ENCODE data around the gene HRH1. TPM values are rescaled to one million over a fixed set of nuclear protein-coding genes. Genes with fewer than 3 reads are reported as not detected.

Gene HRH1
- polyA plus RNA-seq, 3 donors: 0.08 to 0.24 TPM; not detected in 1

GRCh38 chr3:11211531-11212298 is 57.4 kb downstream of the HRH1 start:
- 92% methylated on average over 6 of the region's 9 CpGs for WGBS (ENCODE audit: insufficient coverage)
- DNase-seq: no peak
- Mint-ChIP-seq H3K36me3 (peaks cover 46 to 62% of the 10 kb centered on the region in 2 donors), H3K4me1 (peaks cover 6% of the 10 kb centered on the region), H3K27ac (no peak overlapping the region), H3K27me3 (ENCODE audit: low read depth in 3 of 3) (peaks cover 0 to 3% (median 0%) of the 10 kb centered on the region in 3 donors), H3K4me3 (no peak overlapping the region), H3K9me3 (no peaks in the 10 kb centered on the region)
- TF ChIP-seq CTCF (IDR thresholded peaks at IDR 0.05): no peak
- Histone ChIP-seq H3K79me2 (ENCODE audit: insufficient read depth, low read length) (no peaks in the 10 kb centered on the region), H3K36me3 (replicated peaks in 1 of 2; ENCODE audit: control insufficient read depth in 1 of 2, insufficient read depth in 2 of 2, low read length in 2 of 2) (peaks cover 4 to 53% of the 10 kb centered on the region in 2 donors), H3K9ac (ENCODE audit: insufficient read depth, low read length, poor library complexity, severe bottlenecking) (no peak overlapping the region), H3K9me3 (replicated peaks in 1 of 2; ENCODE audit: control insufficient read depth in 1 of 2, insufficient read depth in 1 of 2, low read length in 2 of 2) (no peaks in the 10 kb centered on the region), H3K4me2 (replicated peaks; ENCODE audit: extremely low read depth, low read length, poor library complexity, severe bottlenecking) (no peak overlapping the region), H4K20me1 (ENCODE audit: insufficient read depth, low read length) (no peaks in the 10 kb centered on the region), H3K4me3 (replicated peaks in 1 of 3; ENCODE audit: low read depth in 2 of 3, low read length in 3 of 3) (no peak overlapping the region), H3K27me3 (ENCODE audit: control insufficient read depth in 2 of 2, insufficient read depth in 2 of 2, low read length in 2 of 2) (no peaks in the 10 kb centered on the region), H3K27ac (ENCODE audit: low read depth in 1 of 2, low read length in 2 of 2) (no peak overlapping the region), H2AFZ (ENCODE audit: insufficient read depth, low read depth, low read length, poor library complexity, severe bottlenecking) (no peak overlapping the region), H3K4me1 (ENCODE audit: control insufficient read depth in 1 of 2, insufficient read depth in 2 of 2, low read length in 2 of 2) (no peaks in the 10 kb centered on the region)
- intact Hi-C loops (cut with micrococcal nuclease): no loop called here

GRCh38 chr3:11212299-11212608 is 58.0 kb downstream of the HRH1 start:
- H3K79me2 ChIP-seq (ENCODE audit: insufficient read depth, low read length): no peaks in the 10 kb centered on the region

More at GRCh38 chr3:11212299-11212608, 58.0 kb downstream of the HRH1 start:
- Histone ChIP-seq H3K9ac (ENCODE audit: insufficient read depth, low read length, poor library complexity, severe bottlenecking) (no peak overlapping the region), H3K27ac (ENCODE audit: low read depth in 1 of 2, low read length in 2 of 2) (no peak overlapping the region), H3K27me3 (ENCODE audit: control insufficient read depth in 2 of 2, insufficient read depth in 2 of 2, low read length in 2 of 2) (no peaks in the 10 kb centered on the region), H3K9me3 (replicated peaks in 1 of 2; ENCODE audit: control insufficient read depth in 1 of 2, insufficient read depth in 1 of 2, low read length in 2 of 2) (no peaks in the 10 kb centered on the region), H4K20me1 (ENCODE audit: insufficient read depth, low read length) (no peaks in the 10 kb centered on the region), H3K4me1 (ENCODE audit: control insufficient read depth in 1 of 2, insufficient read depth in 2 of 2, low read length in 2 of 2) (peaks cover 4 to 5% of the 10 kb centered on the region in 2 donors), H3K36me3 (replicated peaks in 1 of 2; ENCODE audit: control insufficient read depth in 1 of 2, insufficient read depth in 2 of 2, low read length in 2 of 2) (peaks cover 3 to 49% of the 10 kb centered on the region in 2 donors), H3K4me2 (replicated peaks; ENCODE audit: extremely low read depth, low read length, poor library complexity, severe bottlenecking) (no peak overlapping the region), H3K4me3 (replicated peaks in 1 of 3; ENCODE audit: low read depth in 2 of 3, low read length in 3 of 3) (no peak overlapping the region), H2AFZ (ENCODE audit: insufficient read depth, low read depth, low read length, poor library complexity, severe bottlenecking) (no peak overlapping the region)
- Mint-ChIP-seq H3K27ac (no peak overlapping the region), H3K4me3 (no peak overlapping the region), H3K9me3 (peaks cover 0 to 2% (median 0%) of the 10 kb centered on the region in 7 donors), H3K4me1 (peaks cover 10% of the 10 kb centered on the region), H3K36me3 (peaks cover 42 to 57% of the 10 kb centered on the region in 2 donors), H3K27me3 (ENCODE audit: low read depth in 3 of 3) (peaks cover 0 to 3% (median 0%) of the 10 kb centered on the region in 3 donors)
- intact Hi-C loops (cut with micrococcal nuclease): no loop called here
- TF ChIP-seq CTCF (IDR thresholded peaks at IDR 0.05): no peak
- 92% methylated on average over 2 of the region's 3 CpGs for WGBS (ENCODE audit: insufficient coverage)
- no peak for DNase-seq

All from CD14-positive monocyte (primary cell).